Karpas-422 (cell line): ENCODE results near the gene DSCAML1. TPM values are rescaled to one million over a fixed set of nuclear protein-coding genes. Genes with fewer than 3 reads are reported as not detected.

ENCODE experiments used
- DNase-seq: peaks from one replicate; pipeline ENCODE4 v3.0.0-alpha.2; 2015
- H2AFZ ChIP-seq: fragments of 200-600 bp; sonication (generic); 2 replicates; pipeline ENCODE4 v1.6.1; 2014; ENCODE audit warnings: antibody characterized with exemption, low read length, mixed read lengths
- H3K27ac ChIP-seq: fragments of 200-600 bp; sonication (generic); 2 replicates; pipeline ENCODE4 v1.5.1; 2014; ENCODE audit warnings: mild to moderate bottlenecking, low read length, moderate library complexity
- H3K27me3 ChIP-seq: fragments of 200-600 bp; sonication (generic); 2 replicates; pipeline ENCODE4 v1.6.1; 2014; ENCODE audit warnings: low read length, mixed read lengths
- H3K36me3 ChIP-seq: fragments of 200-600 bp; sonication (generic); 2 replicates; pipeline ENCODE4 v1.6.1; 2014; ENCODE audit warnings: low read length, mixed read lengths; ENCODE audit not compliant: insufficient read depth
- H3K4me1 ChIP-seq: fragments of 200-600 bp; sonication (generic); 2 replicates; pipeline ENCODE4 v1.6.1; 2014; ENCODE audit warnings: mild to moderate bottlenecking, low read length, mixed read lengths
- H3K4me2 ChIP-seq: fragments of 200-600 bp; sonication (generic); 2 replicates; pipeline ENCODE4 v1.6.1; 2014; ENCODE audit warnings: low read length, low read depth, mild to moderate bottlenecking; ENCODE audit not compliant: poor library complexity, severe bottlenecking
- H3K4me3 ChIP-seq: fragments of 200-600 bp; sonication (generic); 2 replicates; pipeline ENCODE4 v1.5.1; 2014; ENCODE audit warnings: mild to moderate bottlenecking, antibody characterized with exemption, low read length, mixed read lengths
- H3K79me2 ChIP-seq: fragments of 200-600 bp; sonication (generic); 2 replicates; pipeline ENCODE4 v1.6.1; 2014; ENCODE audit warnings: mild to moderate bottlenecking, low read length, mixed read lengths
- H3K9ac ChIP-seq: fragments of 200-600 bp; sonication (generic); 2 replicates; pipeline ENCODE4 v1.6.0; 2014; ENCODE audit warnings: low read length
- H3K9me2 ChIP-seq: fragments of 200-600 bp; sonication (generic), shearing (Covaris generic); replicated peaks from 2 replicates; pipeline ENCODE4 v1.6.0; 2014; ENCODE audit warnings: mild to moderate bottlenecking, low read length, moderate library complexity; ENCODE audit not compliant: insufficient read depth
- H3K9me3 ChIP-seq: fragments of 300-700, 200-600 bp; sonication (generic); 2 replicates; pipeline ENCODE4 v1.6.1; 2014; ENCODE audit warnings: low read length, mixed read lengths
- H4K20me1 ChIP-seq: fragments of 200-600 bp; sonication (generic); 2 replicates; pipeline ENCODE4 v1.6.1; 2014; ENCODE audit warnings: mild to moderate bottlenecking, antibody characterized with exemption, low read length, low read depth; ENCODE audit not compliant: insufficient read depth
- total RNA-seq: library from RNA; depleted of rRNA; stranded (reverse); fragments of >200 nt; shearing (Covaris generic); gene quantifications from 2 replicates; pipeline ENCODE4 v1.2.3, GENCODE V29; 2014; ENCODE audit warnings: low replicate concordance

Gene DSCAML1
- total RNA-seq, 1 experiment from 2014 or later: not detected

DNA sequence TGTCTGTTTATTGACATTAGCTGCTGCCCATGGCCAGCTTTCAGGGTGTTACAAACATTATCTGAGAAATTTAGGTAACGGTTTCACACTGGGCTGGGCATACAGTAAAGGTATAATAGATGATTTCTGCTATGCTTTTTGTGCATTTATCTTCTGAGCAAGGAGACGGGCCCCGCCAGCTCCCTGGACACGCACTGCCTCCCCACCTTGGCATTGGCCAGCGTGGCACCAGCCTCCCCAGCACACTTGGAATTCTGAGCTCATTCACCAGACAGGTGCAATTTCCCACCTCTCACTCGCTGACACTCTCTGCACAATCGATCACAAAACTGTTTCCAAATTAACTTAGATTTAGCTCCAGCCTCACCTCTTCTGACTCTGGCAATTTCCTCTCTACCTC is 246.6 kb downstream of the DSCAML1 start:
- Histone ChIP-seq H3K9me3 (no peaks in the 10 kb centered on the region), H3K9me2 (no peaks in the 10 kb centered on the region), H3K36me3 (no peaks in the 10 kb centered on the region), H4K20me1 (no peaks in the 10 kb centered on the region), H2AFZ (no peak overlapping the region), H3K27ac (no peak overlapping the region), H3K4me1 (peaks cover 37% of the 10 kb centered on the region), H3K4me2 (no peak overlapping the region), H3K9ac (no peak overlapping the region), H3K4me3 (no peak overlapping the region), H3K79me2 (no peaks in the 10 kb centered on the region), H3K27me3 (no peaks in the 10 kb centered on the region)
- no peak for DNase-seq

- H3K9me3 ChIP-seq: no peaks in the 10 kb centered on the region
- peaks cover 29% of the 10 kb centered on the region for H3K4me1 ChIP-seq
- no peaks in the 10 kb centered on the region for H3K27me3 ChIP-seq
- no peaks in the 10 kb centered on the region for H3K9me2 ChIP-seq
- H3K4me2 ChIP-seq: no peak overlapping the region
- no peaks in the 10 kb centered on the region for H4K20me1 ChIP-seq
- DNase-seq: no peak
- H3K36me3 ChIP-seq: no peaks in the 10 kb centered on the region
- no peak overlapping the region for H3K9ac ChIP-seq
- H3K4me3 ChIP-seq: no peak overlapping the region
- no peak overlapping the region for H2AFZ ChIP-seq
- no peaks in the 10 kb centered on the region for H3K79me2 ChIP-seq
- H3K27ac ChIP-seq: no peak overlapping the region
These were observed 247.6 kb downstream of the DSCAML1 start for GRCh38 chr11:117549417-117549816.

- Histone ChIP-seq H3K27me3 (no peaks in the 10 kb centered on the region), H3K9ac (no peak overlapping the region)
These were observed 248.1 kb downstream of the DSCAML1 start for GRCh38 chr11:117548876-117549275.

DNA sequence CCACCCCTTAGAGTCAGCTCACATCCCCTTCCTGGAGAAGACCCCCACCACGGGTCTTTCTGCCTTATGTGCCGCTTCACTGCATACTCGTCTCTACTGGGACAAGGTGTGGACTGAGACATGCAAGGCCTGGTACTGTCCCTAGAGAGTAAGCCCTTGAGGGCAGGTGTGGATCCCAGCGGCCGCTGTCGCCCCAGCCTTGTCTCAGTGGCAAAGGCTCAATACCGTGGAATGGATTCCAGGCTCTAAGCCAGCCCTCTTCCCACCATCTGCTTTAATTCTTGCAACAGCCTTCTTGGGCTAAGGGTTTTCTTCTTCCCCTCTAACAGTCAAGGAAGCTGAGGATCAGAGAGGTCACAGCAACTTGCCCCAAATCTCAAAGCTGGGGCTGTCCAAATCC is 249.1 kb downstream of the DSCAML1 start:
- no peak overlapping the region for H3K9ac ChIP-seq
- no peaks in the 10 kb centered on the region for H3K27me3 ChIP-seq
- no peak overlapping the region for H2AFZ ChIP-seq
- H3K79me2 ChIP-seq: no peaks in the 10 kb centered on the region
- no peaks in the 10 kb centered on the region for H4K20me1 ChIP-seq
- H3K4me1 ChIP-seq: peaks cover 22% of the 10 kb centered on the region
- H3K4me2 ChIP-seq: no peak overlapping the region
- no peaks in the 10 kb centered on the region for H3K9me3 ChIP-seq
- no peak for DNase-seq
- H3K36me3 ChIP-seq: no peaks in the 10 kb centered on the region
- no peak overlapping the region for H3K4me3 ChIP-seq
- no peak overlapping the region for H3K27ac ChIP-seq
- no peaks in the 10 kb centered on the region for H3K9me2 ChIP-seq

More at GRCh38 chr11:117548876-117549275, 248.1 kb downstream of the DSCAML1 start:
- H3K4me2 ChIP-seq: no peak overlapping the region
- H3K27ac ChIP-seq: no peak overlapping the region
- H3K4me1 ChIP-seq: peaks cover 29% of the 10 kb centered on the region
- H3K4me3 ChIP-seq: no peak overlapping the region
- H3K9me2 ChIP-seq: no peaks in the 10 kb centered on the region
- no peaks in the 10 kb centered on the region for H4K20me1 ChIP-seq
- no peaks in the 10 kb centered on the region for H3K36me3 ChIP-seq
- no peak overlapping the region for H2AFZ ChIP-seq
- DNase-seq: no peak
- no peaks in the 10 kb centered on the region for H3K79me2 ChIP-seq
- H3K9me3 ChIP-seq: no peaks in the 10 kb centered on the region

GRCh38 chr11:117547195-117547850 is 249.7 kb downstream of the DSCAML1 start:
- Histone ChIP-seq H3K27ac (no peak overlapping the region), H3K36me3 (no peaks in the 10 kb centered on the region)
- DNase-seq: no peak

DNA sequence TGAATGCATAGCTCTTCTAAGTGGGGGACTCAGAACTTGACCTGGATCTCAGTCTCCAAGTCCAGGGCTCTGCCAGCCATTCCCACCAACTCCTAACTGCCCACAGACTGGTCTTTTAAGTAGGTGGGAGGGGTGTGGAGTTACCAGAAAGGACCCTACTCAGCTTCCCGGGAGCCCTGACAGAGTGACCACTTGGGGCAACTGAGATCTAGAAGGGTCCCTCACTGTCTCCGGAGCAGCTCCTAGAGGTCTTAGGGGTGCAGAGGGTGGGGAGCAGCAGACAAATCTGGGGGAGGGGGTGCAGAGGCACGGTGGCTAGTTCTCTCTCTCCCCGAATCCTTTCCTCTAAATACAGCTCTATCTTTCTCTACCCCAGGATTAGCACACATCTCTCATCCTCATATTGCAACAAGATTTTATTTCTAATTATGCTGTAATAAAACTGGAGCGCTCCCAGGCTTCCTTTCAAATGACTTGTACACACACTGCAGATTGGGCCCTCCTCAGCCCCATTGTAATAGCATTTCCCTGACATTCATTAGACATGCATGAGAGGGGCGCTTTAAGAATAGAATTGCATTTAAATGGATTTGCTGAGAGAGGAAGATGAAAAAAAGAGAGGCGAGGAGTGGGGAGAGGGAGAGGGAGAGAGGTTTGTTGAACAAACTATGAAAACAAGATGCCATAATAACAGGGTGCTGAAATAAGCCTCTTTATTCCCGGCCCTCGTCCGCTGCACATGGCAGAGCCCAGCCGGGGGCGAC is 250.4 kb downstream of the DSCAML1 start:
- Histone ChIP-seq H3K9me3 (no peaks in the 10 kb centered on the region), H3K4me2 (peak overlapping the region; percentile 60), H3K27ac (no peak overlapping the region), H3K9ac (0 out of 2 replicates have a peak overlapping the region, but pooled peaks have one; percentile 17), H3K9me2 (no peaks in the 10 kb centered on the region), H3K4me1 (peaks cover 22% of the 10 kb centered on the region), H3K4me3 (peak overlapping the region; percentile 27; the same call in 1 of the 2 replicates), H3K27me3 (no peaks in the 10 kb centered on the region), H3K79me2 (no peaks in the 10 kb centered on the region), H2AFZ (0 out of 2 replicates have a peak overlapping the region, but pooled peaks have one; percentile 21), H4K20me1 (no peaks in the 10 kb centered on the region), H3K36me3 (no peaks in the 10 kb centered on the region)
- no peak for DNase-seq

More at GRCh38 chr11:117547195-117547850, 249.7 kb downstream of the DSCAML1 start:
- no peak overlapping the region; the same call in 1 of the 2 replicates for H3K4me3 ChIP-seq
- peaks cover 22% of the 10 kb centered on the region for H3K4me1 ChIP-seq
- no peaks in the 10 kb centered on the region for H3K27me3 ChIP-seq
- no peak overlapping the region for H2AFZ ChIP-seq
- no peaks in the 10 kb centered on the region for H3K9me2 ChIP-seq
- H3K9ac ChIP-seq: no peak overlapping the region
- H3K79me2 ChIP-seq: no peaks in the 10 kb centered on the region
- H3K4me2 ChIP-seq: peak overlapping the region; percentile 60
- H3K9me3 ChIP-seq: no peaks in the 10 kb centered on the region
- H4K20me1 ChIP-seq: no peaks in the 10 kb centered on the region

DNA sequence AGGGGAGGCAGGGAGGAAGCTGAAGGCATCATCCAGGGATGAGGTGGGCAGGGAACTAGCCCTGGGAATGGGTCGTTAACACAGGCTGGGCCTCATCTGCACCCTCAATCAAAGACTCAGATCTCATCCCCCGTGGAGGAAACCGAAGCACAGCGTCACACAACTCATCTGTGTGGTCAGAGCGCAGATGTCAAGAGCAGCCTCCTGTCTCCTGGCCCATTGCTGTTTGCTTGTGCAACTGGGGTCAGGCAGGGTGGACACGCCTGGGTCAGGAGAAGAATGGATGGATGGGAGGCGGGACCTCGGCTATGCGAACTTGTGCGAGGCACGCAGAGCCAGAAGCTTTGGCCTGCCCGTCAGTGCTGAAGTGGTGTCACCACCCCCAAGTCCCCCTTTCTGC is 251.3 kb downstream of the DSCAML1 start:
- Histone ChIP-seq H3K4me3 (no peak overlapping the region), H4K20me1 (no peaks in the 10 kb centered on the region), H3K4me1 (peaks cover 22% of the 10 kb centered on the region), H2AFZ (no peak overlapping the region), H3K27ac (no peak overlapping the region), H3K27me3 (no peaks in the 10 kb centered on the region), H3K36me3 (no peaks in the 10 kb centered on the region), H3K9me2 (no peaks in the 10 kb centered on the region), H3K79me2 (no peaks in the 10 kb centered on the region), H3K4me2 (no peak overlapping the region), H3K9ac (no peak overlapping the region), H3K9me3 (no peaks in the 10 kb centered on the region)
- DNase-seq: no peak

- H3K9me2 ChIP-seq: no peaks in the 10 kb centered on the region
- H3K27me3 ChIP-seq: no peaks in the 10 kb centered on the region
- no peak overlapping the region for H3K27ac ChIP-seq
- H3K79me2 ChIP-seq: no peaks in the 10 kb centered on the region
- no peaks in the 10 kb centered on the region for H3K36me3 ChIP-seq
- no peak overlapping the region for H3K4me3 ChIP-seq
- no peaks in the 10 kb centered on the region for H3K9me3 ChIP-seq
- no peak overlapping the region for H2AFZ ChIP-seq
- no peak overlapping the region for H3K4me2 ChIP-seq
- H3K9ac ChIP-seq: no peak overlapping the region
- no peak for DNase-seq
- H3K4me1 ChIP-seq: peaks cover 22% of the 10 kb centered on the region
- H4K20me1 ChIP-seq: no peaks in the 10 kb centered on the region
These were observed 252.8 kb downstream of the DSCAML1 start for GRCh38 chr11:117544130-117544800.
